ENCODE data around the gene ART5.
"Not testable (repeated sequence)": the region's sequence is repeated elsewhere in the genome, so short reads cannot be mapped to it uniquely, and the experiment has no call there.

Gene ART5

GRCh38 chr11:3622521-3622920 is 19.3 kb downstream of the ART5 start:
- DNase-seq (ENCODE audit: low read depth) = no peak

- no peak for DNase-seq (ENCODE audit: low read depth)
Observed at GRCh38 chr11:3617990-3618389, 23.8 kb downstream of the ART5 start.

- no peak for DNase-seq (ENCODE audit: low read depth)
Observed at GRCh38 chr11:3616721-3617460, 24.9 kb downstream of the ART5 start.

- DNase-seq (ENCODE audit: low read depth) = no peak
Observed at GRCh38 chr11:3615998-3616397, 25.8 kb downstream of the ART5 start.

GRCh38 chr11:3614742-3615171 is 27.0 kb downstream of the ART5 start:
- peak; percentile 2 for DNase-seq (ENCODE audit: low read depth)

GRCh38 chr11:3613998-3614741 is 27.6 kb downstream of the ART5 start:
- no peak for DNase-seq (ENCODE audit: low read depth)

- no peak for DNase-seq (ENCODE audit: low read depth)
Observed at GRCh38 chr11:3611976-3612678, 29.7 kb downstream of the ART5 start.

- no peak for DNase-seq (ENCODE audit: low read depth)
Observed at GRCh38 chr11:3610846-3611245, 30.9 kb downstream of the ART5 start.

GRCh38 chr11:3609416-3610265 is 32.2 kb downstream of the ART5 start:
- DNase-seq (ENCODE audit: low read depth) = no peak

GRCh38 chr11:3605771-3606203 is 36.0 kb downstream of the ART5 start:
- DNase-seq (ENCODE audit: low read depth) = no peak

- DNase-seq (ENCODE audit: low read depth) = no peak
Observed at GRCh38 chr11:3605283-3605662, 36.5 kb downstream of the ART5 start.

- no peak for DNase-seq (ENCODE audit: low read depth)
Observed at GRCh38 chr11:3604167-3604566, 37.6 kb downstream of the ART5 start.

GRCh38 chr11:3600201-3600600 is 41.6 kb downstream of the ART5 start:
- DNase-seq (ENCODE audit: low read depth) = not testable (repeated sequence)

GRCh38 chr11:3597743-3598142 is 44.0 kb downstream of the ART5 start:
- not testable (repeated sequence) for DNase-seq (ENCODE audit: low read depth)

- not testable (repeated sequence) for DNase-seq (ENCODE audit: low read depth)
Observed at GRCh38 chr11:3591326-3591725, 50.5 kb downstream of the ART5 start.

GRCh38 chr11:3590193-3590592 is 51.6 kb downstream of the ART5 start:
- DNase-seq (ENCODE audit: low read depth) = not testable (repeated sequence)

GRCh38 chr11:3588776-3589175 is 53.0 kb downstream of the ART5 start:
- not testable (repeated sequence) for DNase-seq (ENCODE audit: low read depth)

Measured in activated T-helper 1 cell treated with Interleukin-2 at 50 U/mL for 16 hours (primary cell).